OCI-LY3 (cell line): ENCODE results near the gene FAM25A.

ENCODE experiments used
- EZH2phosphoT487 ChIP-seq: fragments of 200-600 bp; shearing (Covaris generic); IDR thresholded peaks from 2 replicates; pipeline ENCODE4 v1.6.1; 2018; ENCODE audit warnings: antibody characterized with exemption, mixed run types, low read depth
- TF ChIP-seq, protein P1 (sequence below): fragments of 200-600, 300-600 bp; sonication (generic); IDR thresholded peaks from 2 replicates; pipeline ENCODE4 v1.5.1; 2014; ENCODE audit warnings: antibody characterized with exemption, low read length, low read depth

- TF ChIP-seq, protein P1, sequence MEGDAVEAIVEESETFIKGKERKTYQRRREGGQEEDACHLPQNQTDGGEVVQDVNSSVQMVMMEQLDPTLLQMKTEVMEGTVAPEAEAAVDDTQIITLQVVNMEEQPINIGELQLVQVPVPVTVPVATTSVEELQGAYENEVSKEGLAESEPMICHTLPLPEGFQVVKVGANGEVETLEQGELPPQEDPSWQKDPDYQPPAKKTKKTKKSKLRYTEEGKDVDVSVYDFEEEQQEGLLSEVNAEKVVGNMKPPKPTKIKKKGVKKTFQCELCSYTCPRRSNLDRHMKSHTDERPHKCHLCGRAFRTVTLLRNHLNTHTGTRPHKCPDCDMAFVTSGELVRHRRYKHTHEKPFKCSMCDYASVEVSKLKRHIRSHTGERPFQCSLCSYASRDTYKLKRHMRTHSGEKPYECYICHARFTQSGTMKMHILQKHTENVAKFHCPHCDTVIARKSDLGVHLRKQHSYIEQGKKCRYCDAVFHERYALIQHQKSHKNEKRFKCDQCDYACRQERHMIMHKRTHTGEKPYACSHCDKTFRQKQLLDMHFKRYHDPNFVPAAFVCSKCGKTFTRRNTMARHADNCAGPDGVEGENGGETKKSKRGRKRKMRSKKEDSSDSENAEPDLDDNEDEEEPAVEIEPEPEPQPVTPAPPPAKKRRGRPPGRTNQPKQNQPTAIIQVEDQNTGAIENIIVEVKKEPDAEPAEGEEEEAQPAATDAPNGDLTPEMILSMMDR: no peak
- TF ChIP-seq EZH2phosphoT487: no peak
These were observed 27.6 kb upstream of the FAM25A start for GRCh38 chr10:86992456-86992855.
